D721Med (cell line): Measurements from ENCODE around the gene GPR149.
"Not testable (repeated sequence)": the region's sequence is repeated elsewhere in the genome, so short reads cannot be mapped to it uniquely, and the experiment has no call there.

ENCODE experiments used
- DNase-seq: peaks from one replicate; pipeline ENCODE4 v3.0.0; 2011; ENCODE audit warnings: low spot score; ENCODE audit not compliant: insufficient read length
- FAIRE-seq: peaks from 2 replicates; lab custom pipeline; 2011; peaks lifted over from hg19 to GRCh38; lab: Jason Lieb, UNC
- CTCF ChIP-seq: IDR thresholded peaks from 2 replicates; pipeline ENCODE4 v1.5.1; 2012; ENCODE audit warnings: mild to moderate bottlenecking, control low read depth; ENCODE audit not compliant: insufficient read depth; ENCODE audit errors: missing control alignments

GPR149 gene

DNA sequence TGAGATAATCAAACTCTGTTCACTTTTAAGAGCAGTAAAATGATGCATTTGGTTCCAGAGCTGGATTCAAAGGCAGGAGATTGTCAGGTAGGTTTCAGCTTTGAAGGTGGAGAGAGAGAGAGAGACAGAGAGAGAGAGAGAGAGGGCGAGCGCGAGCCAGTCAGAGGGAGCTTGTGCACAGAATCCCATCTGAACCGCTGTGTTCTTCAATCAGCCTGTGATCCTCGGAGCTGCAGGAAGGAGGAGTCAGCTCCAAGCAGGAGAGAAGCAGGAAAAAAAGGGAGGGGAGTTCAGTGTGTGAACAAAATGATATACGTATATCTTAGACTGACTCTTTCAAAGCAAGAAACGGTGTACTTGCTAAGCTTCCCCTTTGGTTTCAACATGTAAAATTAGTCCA is at the start of gene GPR149:
Gene GPR149, minus strand, starts transcription at position 177 of the 400 bp plus-strand sequence. CDS start 575 bp downstream, outside the sequence.
- FAIRE-seq (no peak), DNase-seq (no peak)
- TF ChIP-seq CTCF, result no peak

DNA sequence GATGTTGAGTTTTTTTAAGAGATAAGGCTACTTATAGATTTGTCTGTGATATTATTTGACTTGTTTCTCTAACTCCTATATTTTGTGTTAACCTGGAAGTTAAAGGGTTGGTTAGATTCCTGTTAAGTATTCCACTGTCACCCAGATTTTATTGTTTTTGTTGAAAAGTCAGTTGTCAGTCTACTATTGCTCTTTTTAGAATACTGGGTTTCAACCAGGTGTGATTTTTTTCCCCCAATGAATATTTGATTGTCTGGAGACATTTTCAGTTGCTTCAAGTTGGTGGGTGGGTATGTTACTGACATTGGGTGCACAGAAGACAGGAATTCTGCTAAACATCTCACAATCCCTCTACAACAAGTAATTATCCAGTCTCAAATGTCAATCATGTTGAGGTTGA is 43.8 kb upstream of the GPR149 start:
- DNase-seq (no peak), FAIRE-seq (no peak)
- no peak for TF ChIP-seq CTCF

DNA sequence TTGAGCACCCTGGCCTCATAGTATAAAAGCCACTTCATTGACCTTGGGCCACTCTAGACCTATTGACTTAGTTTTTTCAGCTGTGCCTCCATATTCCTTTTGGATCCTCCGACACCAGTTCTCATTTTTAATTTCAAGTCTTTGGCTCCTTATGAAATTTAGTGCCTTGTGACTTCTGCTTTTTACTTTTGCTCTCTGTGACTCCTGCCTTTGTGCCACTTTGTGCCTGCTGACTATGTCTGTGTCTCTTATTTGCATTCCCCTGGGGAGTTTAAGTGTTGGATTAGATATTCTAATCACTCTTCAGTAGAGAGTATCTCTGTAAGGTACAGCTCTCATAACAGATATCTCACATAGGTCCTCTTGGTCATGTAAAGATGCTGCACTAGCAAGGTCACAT is 39.6 kb upstream of the GPR149 start:
- no peak for DNase-seq
- FAIRE-seq, result no peak
- no peak for TF ChIP-seq CTCF

DNA sequence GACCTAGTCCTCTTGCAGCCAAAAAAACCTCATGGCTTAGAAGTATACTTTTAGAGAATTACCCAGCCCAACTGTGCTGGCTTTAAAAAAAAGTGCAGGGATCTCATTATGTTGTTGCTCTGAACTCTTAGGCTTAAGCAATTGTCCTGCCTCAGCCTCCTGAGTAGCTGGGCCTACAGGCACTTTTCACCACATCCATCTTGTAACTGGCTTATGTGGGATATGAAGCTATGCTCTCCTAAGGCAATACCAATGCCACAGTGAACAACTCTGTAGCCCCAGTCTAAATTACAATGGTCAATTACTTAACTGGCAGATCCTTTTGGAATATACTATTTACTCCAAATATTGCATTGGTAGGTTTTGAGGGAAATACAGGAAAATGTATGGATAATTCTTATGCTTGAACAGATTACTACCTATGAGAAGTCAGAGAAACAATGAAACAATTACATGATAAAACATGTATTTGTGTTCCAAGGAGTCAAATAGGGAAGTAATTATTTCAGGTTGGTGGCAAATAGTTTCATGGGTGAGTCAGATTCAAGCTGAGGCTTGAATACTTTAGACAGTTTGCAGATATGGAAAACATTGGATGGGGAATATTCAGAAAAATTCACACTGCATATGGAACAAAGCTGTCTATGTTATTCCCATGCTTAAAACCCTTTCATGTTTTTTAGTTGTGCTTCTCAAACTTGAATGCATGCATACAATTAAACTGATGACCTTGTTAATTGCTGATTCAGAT is 34.6 kb upstream of the GPR149 start:
- no peak for TF ChIP-seq CTCF
- FAIRE-seq, result no peak
- DNase-seq, result no peak

GRCh38 chr3:154458560-154458959 is 28.6 kb upstream of the GPR149 start:
- FAIRE-seq (peak; percentile 71), DNase-seq (no peak)
- TF ChIP-seq CTCF, result no peak

DNA sequence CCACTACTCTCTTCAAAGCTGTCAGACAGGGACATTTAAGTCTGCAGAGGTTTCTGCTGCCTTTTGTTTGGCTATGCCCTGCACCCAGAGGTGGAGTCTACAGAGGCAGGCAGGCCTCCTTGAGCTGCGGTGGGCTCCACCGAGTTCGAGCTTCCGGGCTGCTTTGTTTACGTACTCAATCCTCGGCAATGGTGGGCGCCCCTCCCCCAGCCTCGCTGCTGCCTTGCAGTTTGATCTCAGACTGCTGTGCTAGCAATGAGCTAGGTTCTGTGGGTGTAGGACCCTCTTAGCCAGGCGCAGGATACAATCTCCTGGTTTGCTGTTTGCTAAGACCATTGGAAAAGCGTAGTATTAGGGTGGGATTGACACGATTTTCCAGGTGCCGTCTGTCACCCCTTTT is 9.1 kb upstream of the GPR149 start:
- not testable (repeated sequence) for FAIRE-seq

GRCh38 chr3:154431043-154431442 is 1.1 kb upstream of the GPR149 start:
- FAIRE-seq (no peak), DNase-seq (no peak)
- no peak for TF ChIP-seq CTCF

More for the DNA sequence above, 9.1 kb upstream of the GPR149 start:
- not testable (repeated sequence) for DNase-seq
